HS-27A (cell line): ENCODE measurements around the gene TMEM117.

Experiments used
- DNase-seq: peaks from one replicate; pipeline ENCODE4 v3.0.0-alpha.2; 2012; ENCODE audit warnings: low read depth, missing footprints

TMEM117 gene

DNA sequence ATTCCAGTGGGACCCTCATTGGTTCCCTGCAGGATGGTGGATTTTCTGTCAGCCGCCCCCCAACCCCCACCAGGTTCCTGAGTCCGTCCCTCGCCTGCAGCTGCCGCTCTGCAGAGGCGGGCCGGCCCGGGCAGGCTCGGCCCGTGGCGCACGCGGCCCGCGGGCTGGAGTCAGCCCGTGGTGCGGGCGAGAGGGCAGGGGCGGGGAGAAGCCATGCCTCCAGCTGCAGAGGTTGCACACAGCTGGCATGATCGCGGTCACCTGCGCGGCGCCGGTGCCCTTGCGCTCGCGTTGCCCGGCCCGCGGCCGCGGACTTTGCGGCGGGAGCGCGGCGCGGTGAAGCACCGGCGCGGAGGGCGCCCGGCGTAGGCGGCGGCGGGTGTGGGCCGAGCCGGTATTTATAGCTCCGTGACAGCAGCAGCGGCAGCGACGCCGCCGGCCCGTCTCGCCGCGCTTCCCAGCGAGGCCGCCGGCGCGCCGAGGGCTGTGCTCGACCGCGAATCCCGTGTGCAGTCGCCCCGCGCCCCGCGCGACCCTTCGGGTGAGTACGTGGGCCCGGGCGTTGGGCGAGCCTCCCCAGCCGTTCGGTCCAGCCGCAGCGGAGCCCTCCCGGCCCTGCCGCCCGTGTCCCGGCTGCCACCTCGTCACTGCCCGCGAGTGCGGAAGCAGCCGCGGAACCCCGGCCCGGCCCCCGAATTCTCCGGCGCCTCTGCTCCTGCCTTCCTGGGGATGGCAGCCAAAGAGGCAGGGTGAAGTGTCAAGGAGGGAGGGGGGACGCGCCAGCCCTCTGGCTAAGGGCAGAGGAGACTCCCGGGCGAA is at the start of gene TMEM117:
Gene TMEM117, plus strand, starts transcription at position 426 of the 819 bp plus-strand sequence.
- no peak for DNase-seq

GRCh38 chr12:43786899-43787693 is 48.8 kb upstream of the TMEM117 start:
- DNase-seq = no peak

DNA sequence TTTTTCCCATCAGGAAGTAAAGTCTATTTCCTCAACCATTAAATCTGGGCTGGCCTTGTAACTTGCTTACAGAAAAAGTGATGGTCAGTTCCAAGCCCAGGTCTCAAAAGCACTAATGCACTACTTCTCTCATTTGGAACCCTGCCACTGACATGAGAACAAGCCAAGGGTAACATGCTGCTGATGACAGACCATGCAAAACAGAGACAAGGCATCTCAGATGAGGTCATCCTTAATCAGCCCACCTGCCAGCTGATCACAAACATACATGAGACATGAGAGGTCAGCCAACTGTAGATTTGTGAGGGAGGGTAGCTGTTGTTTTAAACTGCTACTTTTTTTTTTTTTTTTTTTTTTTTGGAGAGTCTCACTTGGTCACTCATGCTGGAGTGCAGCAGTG is 45.9 kb upstream of the TMEM117 start:
- DNase-seq = no peak

- no peak for DNase-seq
These were observed 40.1 kb upstream of the TMEM117 start for GRCh38 chr12:43795716-43796280.

DNA sequence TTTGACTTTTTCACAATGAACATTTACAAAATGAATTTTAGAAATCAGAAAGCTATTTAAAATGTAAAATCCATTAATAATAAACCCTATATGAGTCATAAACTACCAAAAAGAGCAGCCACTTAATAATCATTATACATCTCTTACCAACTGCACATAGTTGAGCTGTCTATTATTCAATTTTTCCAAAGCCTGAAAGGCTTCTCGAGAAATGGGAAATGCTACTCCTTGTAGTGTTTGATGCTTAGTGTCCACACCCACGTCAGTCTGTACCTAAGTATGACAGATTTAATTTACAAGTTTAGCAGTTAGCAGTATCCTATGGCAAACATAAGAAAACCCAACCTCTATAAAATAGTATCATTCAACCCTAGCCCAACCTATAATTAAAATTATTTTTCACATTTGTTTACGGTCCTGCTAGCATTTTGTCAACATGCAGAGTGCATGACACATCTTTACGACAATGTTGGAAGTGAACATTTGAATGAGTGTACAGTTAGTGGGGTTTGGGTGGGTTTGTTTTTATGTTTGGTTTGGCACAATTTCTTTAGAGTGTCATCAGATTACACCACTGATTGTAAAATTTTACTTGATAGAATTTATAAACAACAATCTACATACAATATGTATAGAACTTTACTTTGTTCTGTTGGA is 38.2 kb upstream of the TMEM117 start:
- DNase-seq = no peak

- no peak for DNase-seq
These were observed 30.6 kb upstream of the TMEM117 start for GRCh38 chr12:43805149-43805859.

GRCh38 chr12:43805860-43806736 is 29.8 kb upstream of the TMEM117 start, which contains the start of gene TWF1:
TWF1 (minus strand) TSS chr12:43806317; CDS start chr12:43806245, 72 bp downstream.
- peak; percentile 48 for DNase-seq

DNA sequence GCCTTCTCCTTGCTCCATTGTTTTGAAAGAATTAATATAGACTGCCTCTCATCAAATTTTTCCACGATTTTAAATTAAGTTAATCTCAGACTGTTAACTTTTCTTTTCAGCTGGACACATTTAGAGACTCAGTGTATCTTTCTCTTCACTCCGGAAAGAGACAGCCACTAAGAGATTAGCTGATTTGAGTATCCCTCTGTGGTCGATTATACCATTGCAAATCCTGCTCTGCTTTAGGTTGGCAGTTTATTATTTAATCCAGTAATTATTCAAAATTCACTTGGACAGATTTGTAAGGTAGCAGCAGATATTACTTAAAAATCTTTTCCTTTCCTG is 29.2 kb upstream of the TMEM117 start:
- DNase-seq = no peak

GRCh38 chr12:43807386-43807785 is 28.5 kb upstream of the TMEM117 start:
- no peak for DNase-seq

DNA sequence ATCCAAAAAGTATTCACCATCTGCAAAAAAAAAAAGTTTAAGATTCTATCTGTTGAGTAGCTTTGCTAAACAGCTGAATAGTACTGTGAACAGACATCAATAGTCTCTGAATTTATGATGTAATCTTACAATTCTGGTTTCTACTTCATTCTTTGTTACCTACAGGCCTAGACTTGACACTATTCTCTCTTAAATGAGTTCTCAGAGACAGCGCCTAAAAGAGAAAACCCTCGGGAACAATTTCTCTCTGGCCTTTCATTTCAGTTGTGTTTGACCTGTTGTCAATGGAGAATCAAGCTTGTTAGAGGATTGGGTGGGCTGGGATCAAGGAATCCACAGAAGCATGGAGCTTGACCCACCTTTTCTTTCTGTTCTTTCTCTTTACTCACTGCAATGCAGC is 23.8 kb upstream of the TMEM117 start:
- no peak for DNase-seq

GRCh38 chr12:43812926-43813325 is 23.0 kb upstream of the TMEM117 start:
- DNase-seq = no peak

- no peak for DNase-seq
These were observed 20.5 kb upstream of the TMEM117 start for GRCh38 chr12:43815416-43815815.

GRCh38 chr12:43816168-43816567 is 19.7 kb upstream of the TMEM117 start:
- DNase-seq = no peak

DNA sequence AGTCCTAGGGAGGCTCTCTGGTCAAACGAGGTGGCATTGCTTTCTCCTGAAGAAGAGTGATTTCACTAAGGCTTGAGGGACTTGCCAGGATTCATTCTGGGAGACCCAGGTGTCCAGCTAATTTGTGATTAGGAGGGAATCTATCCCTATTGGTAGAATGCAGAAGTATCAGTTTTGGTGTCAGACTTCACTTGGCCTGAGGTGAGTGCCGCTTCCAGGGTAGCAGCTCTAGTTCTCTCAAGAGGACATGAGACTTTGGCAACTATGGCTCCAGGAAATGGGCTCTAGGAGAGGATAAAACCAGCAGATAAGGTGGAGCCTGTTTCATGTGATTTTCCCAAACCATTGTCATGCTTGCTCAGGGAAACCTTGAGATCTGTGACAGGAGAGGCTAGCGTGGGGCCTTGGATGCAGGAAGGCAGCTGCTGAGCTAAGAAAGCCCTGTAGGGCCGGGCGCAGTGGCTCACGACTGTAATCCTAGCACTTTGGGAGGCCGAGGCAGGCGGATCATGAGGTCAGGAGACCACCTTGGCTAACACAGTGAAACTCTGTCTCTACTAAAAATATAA is 11.6 kb upstream of the TMEM117 start:
- no peak for DNase-seq

GRCh38 chr12:43826681-43827080 is 9.2 kb upstream of the TMEM117 start:
- DNase-seq = no peak

DNA sequence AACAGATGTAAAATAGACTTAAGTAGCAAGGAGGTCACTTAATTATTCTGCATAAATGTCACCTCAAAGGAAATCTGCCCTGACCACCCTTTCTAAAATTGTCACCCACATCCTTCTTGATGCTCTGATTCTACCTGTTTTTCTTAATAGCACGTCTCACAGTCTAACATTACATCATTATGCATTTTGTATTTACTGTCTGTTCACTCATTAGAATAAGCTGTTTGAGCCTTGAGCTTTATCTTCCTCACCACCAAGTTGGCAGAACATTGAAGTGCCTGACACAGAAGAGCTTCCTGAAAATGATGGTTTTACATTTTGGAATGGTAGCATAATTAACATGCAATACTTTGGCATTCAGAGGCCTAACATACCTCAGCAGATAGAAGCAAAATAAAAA is 8.8 kb upstream of the TMEM117 start:
- DNase-seq = no peak

DNA sequence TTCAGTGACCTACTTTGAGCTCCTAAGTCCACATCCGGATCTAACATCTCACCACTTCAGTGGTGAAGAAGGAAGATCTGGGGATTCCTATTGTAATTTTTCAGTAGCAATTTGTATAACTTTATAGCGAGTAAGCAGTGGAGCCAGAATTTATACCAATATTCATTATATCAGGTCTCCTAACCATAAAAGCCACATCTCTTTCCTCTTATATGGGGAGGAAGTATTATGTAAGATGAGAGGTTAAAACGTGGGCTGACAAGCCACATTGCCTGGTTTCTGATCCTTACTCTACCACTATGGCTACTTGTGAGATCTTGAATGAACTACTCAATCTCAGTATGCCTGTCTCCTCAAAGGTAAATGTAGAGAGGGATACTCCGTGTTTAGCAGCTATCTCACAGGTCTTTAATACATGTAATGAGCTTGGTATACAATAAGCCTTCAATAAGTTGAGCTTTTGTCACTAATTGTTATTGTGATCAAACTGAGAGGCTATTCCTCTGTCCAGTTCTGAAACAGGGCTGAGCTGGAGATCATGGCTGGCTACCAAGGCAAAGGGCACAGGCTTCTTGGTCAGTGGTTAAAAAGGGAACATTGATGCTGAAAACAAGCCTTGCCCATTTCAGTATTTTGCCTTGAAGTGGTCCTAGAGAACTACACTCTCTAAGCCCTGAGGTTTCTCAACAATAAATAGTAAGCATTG is 3.3 kb upstream of the TMEM117 start:
- no peak for DNase-seq

- no peak for DNase-seq
These were observed 621 bp upstream of the TMEM117 start for GRCh38 chr12:43835264-43835655.

DNA sequence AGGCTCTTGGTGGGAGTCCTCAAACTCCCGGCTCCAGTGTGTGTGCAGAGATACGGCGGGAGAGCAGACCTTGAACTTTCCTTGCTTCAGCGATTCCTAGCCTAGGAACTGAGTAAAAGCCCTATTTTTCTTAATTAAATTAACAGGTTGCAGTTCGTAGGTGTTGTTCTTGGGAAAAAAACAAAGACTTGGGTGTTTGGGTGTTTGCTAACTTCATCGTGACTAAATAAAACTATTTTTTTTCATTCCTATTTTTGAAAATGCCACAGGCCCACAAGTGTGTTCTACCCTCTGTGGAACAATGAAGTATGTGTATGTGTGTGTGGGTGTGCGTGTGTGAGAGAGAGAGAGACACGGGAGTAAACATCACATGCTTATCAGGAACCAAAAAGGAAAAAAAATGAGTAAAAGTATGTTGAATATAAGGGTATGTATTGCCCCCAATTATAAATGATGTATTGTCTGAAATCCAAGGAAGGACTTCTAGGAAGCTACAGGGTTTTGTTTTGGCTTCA is 651 bp downstream of the TMEM117 start:
- no peak for DNase-seq

DNA sequence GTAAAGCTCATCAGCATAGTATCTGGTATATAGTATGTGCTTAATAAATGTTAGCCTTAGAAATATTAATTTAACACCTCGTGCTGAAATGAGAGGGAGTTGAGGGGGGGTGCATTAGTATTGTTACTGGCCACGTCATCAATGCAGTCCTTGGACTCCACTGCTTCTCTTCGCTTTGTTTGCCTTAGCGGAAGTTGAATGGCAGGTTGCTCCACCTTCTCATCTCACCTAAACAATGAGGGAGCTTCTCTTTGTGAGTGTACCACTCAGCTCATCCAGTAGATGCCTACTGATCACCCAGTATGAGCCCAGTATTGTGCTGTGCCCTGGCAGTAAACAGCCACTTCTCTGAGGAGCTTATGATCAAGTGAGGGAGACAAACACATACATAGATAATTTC is 4.5 kb downstream of the TMEM117 start:
- DNase-seq = no peak
